HepG2 (cell line): ENCODE measurements around the gene ZNF514. TPM values are rescaled to one million over a fixed set of nuclear protein-coding genes. Genes with fewer than 3 reads are reported as not detected.
A peak's percentile ranks its signal among the peaks of the same experiment; 100 is the strongest.

ENCODE experiments used
- AHR ChIP-seq: IDR thresholded peaks from 2 replicates; pipeline ENCODE4 v1.6.1; 2018; ENCODE audit warnings: missing genetic modification reagents, missing compliant biosample characterization
- ATRX ChIP-seq: sonication (generic); formaldehyde crosslinking; IDR thresholded peaks from 2 replicates; pipeline ENCODE4 v1.4.0; 2020; ENCODE audit warnings: missing genetic modification reagents, borderline replicate concordance
- ELF4 ChIP-seq: sonication (generic); formaldehyde crosslinking; IDR thresholded peaks from 2 replicates; pipeline ENCODE4 v1.5.0; 2020; ENCODE audit warnings: missing genetic modification reagents, mild to moderate bottlenecking, moderate library complexity, borderline replicate concordance
- JUNB ChIP-seq: sonication (generic); formaldehyde crosslinking; IDR thresholded peaks from 2 replicates; pipeline ENCODE4 v1.8.0; 2022; ENCODE audit warnings: missing genetic modification reagents, mild to moderate bottlenecking, borderline replicate concordance
- MTA3 ChIP-seq: sonication (generic); formaldehyde crosslinking; IDR thresholded peaks from 2 replicates; pipeline ENCODE4 v1.4.0; 2020; ENCODE audit warnings: missing genetic modification reagents
- NR2F1 ChIP-seq, 2 experiments: fragments of 450-650 bp in 1 of 2; formaldehyde crosslinking in 1 of 2; IDR thresholded peaks; 2 replicates each; pipeline versions ENCODE4 v1.5.0 to v1.6.1; 2016 to 2020; ENCODE audit warnings: mild to moderate bottlenecking in 1 of 2, missing compliant biosample characterization in 1 of 2, missing genetic modification reagents in 1 of 2, moderate library complexity in 1 of 2
- RBM22 ChIP-seq: fragments of 200-400 bp; formaldehyde crosslinking; optimal IDR thresholded peaks from 2 replicates; pipeline ENCODE3; 2017; ENCODE audit warnings: mild to moderate bottlenecking, low read length, moderate library complexity
- SCMH1 ChIP-seq: sonication (generic); formaldehyde crosslinking; IDR thresholded peaks from 2 replicates; pipeline ENCODE4 v1.9.0; 2021; ENCODE audit warnings: missing genetic modification reagents, mild to moderate bottlenecking, borderline replicate concordance
- SNAPC2 ChIP-seq: sonication (generic); formaldehyde crosslinking; IDR thresholded peaks from 2 replicates; pipeline ENCODE4 v1.8.1; 2022; ENCODE audit warnings: mild to moderate bottlenecking, missing genetic modification reagents
- TMF1 ChIP-seq: sonication (generic); formaldehyde crosslinking; IDR thresholded peaks from 2 replicates; pipeline ENCODE4 v1.8.1; 2022; ENCODE audit warnings: low read depth, missing genetic modification reagents
- TP53 ChIP-seq: sonication (generic); formaldehyde crosslinking; conservative IDR thresholded peaks from 2 replicates; pipeline ENCODE4 v1.4.0; 2020; ENCODE audit warnings: missing genetic modification reagents
- ZNF335 ChIP-seq: sonication (generic); formaldehyde crosslinking; IDR thresholded peaks from 2 replicates; pipeline ENCODE4 v1.4.0; 2020; ENCODE audit warnings: missing genetic modification reagents
- ZNF337 ChIP-seq: sonication (generic); formaldehyde crosslinking; IDR thresholded peaks from 2 replicates; pipeline ENCODE4 v1.5.1; 2020; ENCODE audit warnings: missing genetic modification reagents, low read depth, mild to moderate bottlenecking, borderline replicate concordance
- ZNF547 ChIP-seq: sonication (generic); formaldehyde crosslinking; IDR thresholded peaks from 2 replicates; pipeline ENCODE4 v1.5.1; 2020; ENCODE audit warnings: mild to moderate bottlenecking, missing genetic modification reagents
- ZNF607 ChIP-seq: sonication (generic); formaldehyde crosslinking; IDR thresholded peaks from 2 replicates; pipeline ENCODE4 v1.5.1; 2020; ENCODE audit warnings: missing genetic modification reagents, mild to moderate bottlenecking, borderline replicate concordance
- ZNF614 ChIP-seq: IDR thresholded peaks from 2 replicates; pipeline ENCODE4 v1.6.1; 2018; ENCODE audit warnings: missing biosample characterization, missing genetic modification reagents, inconsistent platforms, borderline replicate concordance
- ZNF792 ChIP-seq: IDR thresholded peaks from 2 replicates; pipeline ENCODE4 v1.6.1; 2016
- ZNF816 ChIP-seq: sonication (generic); formaldehyde crosslinking; IDR thresholded peaks from 2 replicates; pipeline ENCODE4 v1.8.0; 2022; ENCODE audit warnings: missing genetic modification reagents, mild to moderate bottlenecking, borderline replicate concordance
- ZSCAN12 ChIP-seq: sonication (generic); formaldehyde crosslinking; IDR thresholded peaks from 2 replicates; pipeline ENCODE4 v1.9.0; 2021; ENCODE audit warnings: mild to moderate bottlenecking, missing genetic modification reagents
- polyA plus RNA-seq, 8 experiments: library from polyadenylated mRNA; depleted of rRNA in 3 of 8; stranded (reverse) in 7 of 8; unstranded in 1 of 8; fragments of >200 nt; fragmentation: Illumina TruSeq in 4 of 8; extraction: Trizol in 4 of 8; gene quantifications; 2 replicates each; pipeline versions ENCODE4 v1.2.1 to v1.2.3, GENCODE V29; 2011 to 2016; ENCODE audit warnings: low read depth in 4 of 8, missing spikeins in 1 of 8, mixed read lengths in 1 of 8; ENCODE audit not compliant: insufficient read depth in 1 of 8
- total RNA-seq, 5 experiments: library from RNA; depleted of rRNA; stranded (reverse); fragments of >200 nt; fragmentation: Illumina TruSeq; extraction: Trizol; gene quantifications; 2 replicates each; pipeline ENCODE4 v1.2.3, GENCODE V29; 2016; ENCODE audit warnings: low read depth in 1 of 5
- TF ChIP-seq, protein P1 (sequence below): sonication (generic); formaldehyde crosslinking; IDR thresholded peaks from 2 replicates; pipeline ENCODE4 v1.5.0; 2020; ENCODE audit warnings: mild to moderate bottlenecking, missing genetic modification reagents
- TF ChIP-seq, protein P2 (sequence below): sonication (generic); formaldehyde crosslinking; IDR thresholded peaks from 2 replicates; pipeline ENCODE4 v1.4.0; 2020; ENCODE audit warnings: missing genetic modification reagents, low read depth, mild to moderate bottlenecking, borderline replicate concordance
- TF ChIP-seq, protein P3 (sequence below): sonication (generic); formaldehyde crosslinking; IDR thresholded peaks from 2 replicates; pipeline ENCODE4 v1.8.1; 2023; ENCODE audit warnings: mild to moderate bottlenecking, missing genetic modification reagents, borderline replicate concordance
- TF ChIP-seq, protein P4 (sequence below): sonication (generic); formaldehyde crosslinking; IDR thresholded peaks from 2 replicates; pipeline ENCODE4 v1.5.1; 2020; ENCODE audit warnings: mild to moderate bottlenecking, missing genetic modification reagents, moderate library complexity
- TF ChIP-seq, protein P5 (sequence below): sonication (generic); formaldehyde crosslinking; IDR thresholded peaks from 2 replicates; pipeline ENCODE4 v1.4.0; 2020; ENCODE audit warnings: mild to moderate bottlenecking, missing genetic modification reagents

The ZNF514 gene
- total and polyA plus RNA-seq, 2 of the 13 experiments (the other 11 are each of a cell fraction or from before 2014, with no cell fraction given), result 15.2 to 18.7 TPM

DNA sequence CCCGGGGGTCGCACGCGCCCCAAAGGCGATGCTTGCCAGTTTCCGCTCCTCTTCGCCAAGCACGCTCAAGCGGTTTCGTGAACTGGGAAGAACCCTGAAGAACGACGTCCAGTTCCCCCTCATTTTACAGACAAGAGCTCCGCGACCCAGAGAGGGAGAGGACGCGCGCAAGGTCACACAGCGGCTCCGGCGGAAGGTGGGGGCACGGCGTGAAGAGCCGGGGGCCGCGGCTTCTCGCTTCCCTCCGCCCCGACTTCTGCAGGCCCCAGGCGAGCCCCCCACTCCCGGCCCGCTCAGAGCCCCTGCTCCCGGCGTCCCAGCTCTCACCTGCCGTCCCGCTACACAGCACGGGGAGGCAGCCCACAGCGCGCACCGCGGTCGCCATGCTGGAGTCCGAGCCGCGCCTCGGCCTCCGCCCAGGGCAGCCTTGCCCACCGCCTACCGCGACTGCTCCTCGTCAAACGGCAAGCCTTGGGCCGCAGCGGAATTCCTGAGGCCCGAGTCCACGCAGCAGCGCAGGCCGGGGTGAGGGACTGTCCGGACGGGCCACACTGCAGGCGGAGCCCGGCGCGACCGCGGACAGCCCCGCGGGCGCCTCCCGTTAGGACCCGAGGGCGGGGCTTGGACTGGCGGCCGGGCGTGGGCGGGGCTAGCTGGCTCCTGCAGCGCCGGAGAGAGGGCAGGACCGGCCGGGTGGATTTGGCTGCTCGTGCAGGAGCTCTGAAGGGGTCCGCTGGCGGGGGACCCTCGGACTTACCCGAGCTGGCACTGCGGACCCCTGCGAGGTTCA is 38.0 kb downstream of the ZNF514 start, which contains the start of gene MRPS5 (continued):
- TF ChIP-seq, protein P1, sequence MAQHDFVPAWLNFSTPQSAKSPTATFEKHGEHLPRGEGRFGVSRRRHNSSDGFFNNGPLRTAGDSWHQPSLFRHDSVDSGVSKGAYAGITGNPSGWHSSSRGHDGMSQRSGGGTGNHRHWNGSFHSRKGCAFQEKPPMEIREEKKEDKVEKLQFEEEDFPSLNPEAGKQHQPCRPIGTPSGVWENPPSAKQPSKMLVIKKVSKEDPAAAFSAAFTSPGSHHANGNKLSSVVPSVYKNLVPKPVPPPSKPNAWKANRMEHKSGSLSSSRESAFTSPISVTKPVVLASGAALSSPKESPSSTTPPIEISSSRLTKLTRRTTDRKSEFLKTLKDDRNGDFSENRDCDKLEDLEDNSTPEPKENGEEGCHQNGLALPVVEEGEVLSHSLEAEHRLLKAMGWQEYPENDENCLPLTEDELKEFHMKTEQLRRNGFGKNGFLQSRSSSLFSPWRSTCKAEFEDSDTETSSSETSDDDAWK, result no peak
- TF ChIP-seq ELF4 (CRISPR knock-in tag) (0 out of 2 replicates have a peak, but pooled peaks have one; percentile 55), ZNF607 (CRISPR knock-in tag) (peak; percentile 39; the same call in 1 of the 2 replicates), SCMH1 (CRISPR knock-in tag) (no peak), ATRX (CRISPR knock-in tag) (no peak), NR2F1 (CRISPR knock-in tag; IDR thresholded peaks at IDR 0.05) (no peak), TMF1 (peak; percentile 96), SNAPC2 (CRISPR knock-in tag) (peak; percentile 95), ZNF547 (CRISPR knock-in tag) (peak; percentile 76; the same call in 1 of the 2 replicates), ZSCAN12 (CRISPR knock-in tag) (no peak), MTA3 (CRISPR knock-in tag) (no peak), RBM22 (no peak), ZNF816 (CRISPR knock-in tag) (peak; percentile 74; the same call in 1 of the 2 replicates), ZNF337 (CRISPR knock-in tag) (no peak), ZNF614 (CRISPR knock-in tag) (peak; percentile 46; the same call in 1 of the 2 replicates), JUNB (no peak), AHR (peak; percentile 94), ZNF792 (CRISPR knock-in tag) (peak; percentile 83; the same call in 1 of the 2 replicates), TP53 (peak; percentile 91), ZNF335 (CRISPR knock-in tag) (peak; percentile 99)
- TF ChIP-seq, protein P2, sequence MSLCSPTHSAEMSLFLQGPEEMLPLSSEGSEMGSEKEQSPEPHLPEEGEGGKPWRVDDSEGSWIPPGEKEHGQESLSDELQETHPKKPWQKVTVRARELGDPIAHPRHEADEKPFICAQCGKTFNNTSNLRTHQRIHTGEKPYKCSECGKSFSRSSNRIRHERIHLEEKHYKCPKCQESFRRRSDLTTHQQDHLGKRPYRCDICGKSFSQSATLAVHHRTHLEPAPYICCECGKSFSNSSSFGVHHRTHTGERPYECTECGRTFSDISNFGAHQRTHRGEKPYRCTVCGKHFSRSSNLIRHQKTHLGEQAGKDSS (CRISPR knock-in tag), result peak; percentile 94
- TF ChIP-seq, protein P3, sequence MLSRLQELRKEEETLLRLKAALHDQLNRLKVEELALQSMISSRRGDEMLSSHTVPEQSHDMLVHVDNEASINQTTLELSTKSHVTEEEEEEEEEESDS (CRISPR knock-in tag), result peak; percentile 81; the same call in 1 of the 2 replicates
- TF ChIP-seq, protein P4, sequence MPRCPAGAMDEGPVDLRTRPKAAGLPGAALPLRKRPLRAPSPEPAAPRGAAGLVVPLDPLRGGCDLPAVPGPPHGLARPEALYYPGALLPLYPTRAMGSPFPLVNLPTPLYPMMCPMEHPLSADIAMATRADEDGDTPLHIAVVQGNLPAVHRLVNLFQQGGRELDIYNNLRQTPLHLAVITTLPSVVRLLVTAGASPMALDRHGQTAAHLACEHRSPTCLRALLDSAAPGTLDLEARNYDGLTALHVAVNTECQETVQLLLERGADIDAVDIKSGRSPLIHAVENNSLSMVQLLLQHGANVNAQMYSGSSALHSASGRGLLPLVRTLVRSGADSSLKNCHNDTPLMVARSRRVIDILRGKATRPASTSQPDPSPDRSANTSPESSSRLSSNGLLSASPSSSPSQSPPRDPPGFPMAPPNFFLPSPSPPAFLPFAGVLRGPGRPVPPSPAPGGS (CRISPR knock-in tag), result peak; percentile 67; the same call in 1 of the 2 replicates
- TF ChIP-seq, protein P5, sequence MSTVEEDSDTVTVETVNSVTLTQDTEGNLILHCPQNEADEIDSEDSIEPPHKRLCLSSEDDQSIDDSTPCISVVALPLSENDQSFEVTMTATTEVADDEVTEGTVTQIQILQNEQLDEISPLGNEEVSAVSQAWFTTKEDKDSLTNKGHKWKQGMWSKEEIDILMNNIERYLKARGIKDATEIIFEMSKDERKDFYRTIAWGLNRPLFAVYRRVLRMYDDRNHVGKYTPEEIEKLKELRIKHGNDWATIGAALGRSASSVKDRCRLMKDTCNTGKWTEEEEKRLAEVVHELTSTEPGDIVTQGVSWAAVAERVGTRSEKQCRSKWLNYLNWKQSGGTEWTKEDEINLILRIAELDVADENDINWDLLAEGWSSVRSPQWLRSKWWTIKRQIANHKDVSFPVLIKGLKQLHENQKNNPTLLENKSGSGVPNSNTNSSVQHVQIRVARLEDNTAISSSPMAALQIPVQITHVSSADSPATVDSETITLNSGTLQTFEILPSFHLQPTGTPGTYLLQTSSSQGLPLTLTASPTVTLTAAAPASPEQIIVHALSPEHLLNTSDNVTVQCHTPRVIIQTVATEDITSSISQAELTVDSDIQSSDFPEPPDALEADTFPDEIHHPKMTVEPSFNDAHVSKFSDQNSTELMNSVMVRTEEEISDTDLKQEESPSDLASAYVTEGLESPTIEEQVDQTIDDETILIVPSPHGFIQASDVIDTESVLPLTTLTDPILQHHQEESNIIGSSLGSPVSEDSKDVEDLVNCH (CRISPR knock-in tag), result no peak
